HL-60 (cell line): Measurements from ENCODE around the gene WDR7.

ENCODE experiments used
- DNase-seq, 2 experiments: peaks; one replicate each; pipeline ENCODE4 v3.0.0-alpha.2; 2010 to 2020; ENCODE audit warnings: low read depth in 1 of 2, low spot score in 1 of 2
- H3K27ac ChIP-seq: fragments of 250-450 bp; sonication (Bioruptor Pico); replicated peaks from 2 replicates; pipeline ENCODE4 v1.5.1; 2020; ENCODE audit warnings: mild to moderate bottlenecking, moderate library complexity
- H3K27me3 ChIP-seq: fragments of 250-450 bp; sonication (Bioruptor Pico); 2 replicates; pipeline ENCODE4 v1.5.1; 2021; ENCODE audit warnings: mild to moderate bottlenecking, moderate library complexity; ENCODE audit not compliant: insufficient read depth, poor library complexity, severe bottlenecking
- H3K4me3 ChIP-seq: replicated peaks from 2 replicates; pipeline ENCODE4 v1.5.1; 2011; ENCODE audit warnings: mild to moderate bottlenecking, control low read depth, low read length; ENCODE audit not compliant: insufficient read depth
- GABPA ChIP-seq: IDR thresholded peaks from 2 replicates; pipeline ENCODE4 v1.6.1; 2012; ENCODE audit warnings: low read depth
- POLR2AphosphoS5 ChIP-seq: IDR thresholded peaks from 2 replicates; pipeline ENCODE4 v1.6.1; 2012; ENCODE audit warnings: low read depth
- SPI1 ChIP-seq: IDR thresholded peaks from 2 replicates; pipeline ENCODE4 v1.6.1; 2012; ENCODE audit warnings: low read depth, mild to moderate bottlenecking, borderline replicate concordance
- TF ChIP-seq, protein P1 (sequence below): IDR thresholded peaks from one replicate; pipeline ENCODE4 v1.5.1; 2011; ENCODE audit warnings: low read length, control low read depth, inconsistent platforms; ENCODE audit not compliant: insufficient read depth
- TF ChIP-seq, protein P2 (sequence below): IDR thresholded peaks from 2 replicates; pipeline ENCODE4 v1.6.1; 2012; ENCODE audit warnings: low read depth; ENCODE audit not compliant: insufficient replicate concordance

Gene WDR7

DNA sequence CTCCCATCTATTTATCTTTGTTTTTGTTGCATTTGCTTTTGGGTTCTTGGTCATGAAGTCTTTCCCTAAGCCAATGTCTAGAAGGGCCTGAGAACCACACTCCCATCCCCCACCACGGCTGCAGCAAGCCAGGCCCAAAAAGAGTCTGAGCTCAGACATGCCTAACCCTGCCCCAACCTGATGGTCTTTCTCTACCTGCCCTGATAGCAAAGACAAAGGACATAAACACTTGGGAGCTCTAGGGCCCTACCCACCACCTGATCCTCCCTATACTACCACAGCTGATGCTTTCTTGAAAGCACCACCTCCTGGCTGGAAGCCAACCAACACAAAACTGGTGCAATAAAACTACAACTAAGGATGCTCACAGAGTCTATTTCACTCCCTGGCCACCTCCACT is 233.4 kb downstream of the WDR7 start:
- DNase-seq: no peak
- no peak overlapping the region for H3K4me3 ChIP-seq
- H3K27me3 ChIP-seq: no peaks in the 10 kb centered on the region
- H3K27ac ChIP-seq: no peak overlapping the region
- TF ChIP-seq, protein P1, sequence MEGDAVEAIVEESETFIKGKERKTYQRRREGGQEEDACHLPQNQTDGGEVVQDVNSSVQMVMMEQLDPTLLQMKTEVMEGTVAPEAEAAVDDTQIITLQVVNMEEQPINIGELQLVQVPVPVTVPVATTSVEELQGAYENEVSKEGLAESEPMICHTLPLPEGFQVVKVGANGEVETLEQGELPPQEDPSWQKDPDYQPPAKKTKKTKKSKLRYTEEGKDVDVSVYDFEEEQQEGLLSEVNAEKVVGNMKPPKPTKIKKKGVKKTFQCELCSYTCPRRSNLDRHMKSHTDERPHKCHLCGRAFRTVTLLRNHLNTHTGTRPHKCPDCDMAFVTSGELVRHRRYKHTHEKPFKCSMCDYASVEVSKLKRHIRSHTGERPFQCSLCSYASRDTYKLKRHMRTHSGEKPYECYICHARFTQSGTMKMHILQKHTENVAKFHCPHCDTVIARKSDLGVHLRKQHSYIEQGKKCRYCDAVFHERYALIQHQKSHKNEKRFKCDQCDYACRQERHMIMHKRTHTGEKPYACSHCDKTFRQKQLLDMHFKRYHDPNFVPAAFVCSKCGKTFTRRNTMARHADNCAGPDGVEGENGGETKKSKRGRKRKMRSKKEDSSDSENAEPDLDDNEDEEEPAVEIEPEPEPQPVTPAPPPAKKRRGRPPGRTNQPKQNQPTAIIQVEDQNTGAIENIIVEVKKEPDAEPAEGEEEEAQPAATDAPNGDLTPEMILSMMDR: no peak
- TF ChIP-seq POLR2AphosphoS5 (no peak), GABPA (no peak), SPI1 (no peak)
- TF ChIP-seq, protein P2, sequence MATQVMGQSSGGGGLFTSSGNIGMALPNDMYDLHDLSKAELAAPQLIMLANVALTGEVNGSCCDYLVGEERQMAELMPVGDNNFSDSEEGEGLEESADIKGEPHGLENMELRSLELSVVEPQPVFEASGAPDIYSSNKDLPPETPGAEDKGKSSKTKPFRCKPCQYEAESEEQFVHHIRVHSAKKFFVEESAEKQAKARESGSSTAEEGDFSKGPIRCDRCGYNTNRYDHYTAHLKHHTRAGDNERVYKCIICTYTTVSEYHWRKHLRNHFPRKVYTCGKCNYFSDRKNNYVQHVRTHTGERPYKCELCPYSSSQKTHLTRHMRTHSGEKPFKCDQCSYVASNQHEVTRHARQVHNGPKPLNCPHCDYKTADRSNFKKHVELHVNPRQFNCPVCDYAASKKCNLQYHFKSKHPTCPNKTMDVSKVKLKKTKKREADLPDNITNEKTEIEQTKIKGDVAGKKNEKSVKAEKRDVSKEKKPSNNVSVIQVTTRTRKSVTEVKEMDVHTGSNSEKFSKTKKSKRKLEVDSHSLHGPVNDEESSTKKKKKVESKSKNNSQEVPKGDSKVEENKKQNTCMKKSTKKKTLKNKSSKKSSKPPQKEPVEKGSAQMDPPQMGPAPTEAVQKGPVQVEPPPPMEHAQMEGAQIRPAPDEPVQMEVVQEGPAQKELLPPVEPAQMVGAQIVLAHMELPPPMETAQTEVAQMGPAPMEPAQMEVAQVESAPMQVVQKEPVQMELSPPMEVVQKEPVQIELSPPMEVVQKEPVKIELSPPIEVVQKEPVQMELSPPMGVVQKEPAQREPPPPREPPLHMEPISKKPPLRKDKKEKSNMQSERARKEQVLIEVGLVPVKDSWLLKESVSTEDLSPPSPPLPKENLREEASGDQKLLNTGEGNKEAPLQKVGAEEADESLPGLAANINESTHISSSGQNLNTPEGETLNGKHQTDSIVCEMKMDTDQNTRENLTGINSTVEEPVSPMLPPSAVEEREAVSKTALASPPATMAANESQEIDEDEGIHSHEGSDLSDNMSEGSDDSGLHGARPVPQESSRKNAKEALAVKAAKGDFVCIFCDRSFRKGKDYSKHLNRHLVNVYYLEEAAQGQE: no peak

DNA sequence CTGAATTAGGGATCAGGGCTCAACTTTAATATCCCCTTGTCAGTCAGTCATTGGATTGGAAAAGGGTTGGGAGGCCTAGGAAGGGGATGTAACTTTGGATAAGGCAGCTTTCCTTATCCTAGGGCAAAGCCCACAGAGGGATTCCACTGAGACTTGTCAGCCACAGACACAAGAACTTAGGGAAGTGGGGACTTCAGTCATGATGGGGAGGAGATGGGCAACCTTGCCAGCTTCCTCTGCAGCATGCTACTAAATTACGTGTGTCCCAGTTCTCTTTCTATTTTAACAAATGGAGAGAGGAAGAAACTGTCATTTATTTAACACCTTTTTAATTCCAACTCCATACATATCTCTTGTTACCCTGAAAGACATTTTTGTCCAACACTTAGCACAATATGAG is 237.8 kb downstream of the WDR7 start:
- H3K4me3 ChIP-seq: no peak overlapping the region
- no peaks in the 10 kb centered on the region for H3K27me3 ChIP-seq
- DNase-seq: no peak
- TF ChIP-seq, protein P2: no peak
- TF ChIP-seq, protein P1: no peak
- no peak for TF ChIP-seq POLR2AphosphoS5
- TF ChIP-seq GABPA: no peak
- TF ChIP-seq SPI1: no peak
- H3K27ac ChIP-seq: no peak overlapping the region

DNA sequence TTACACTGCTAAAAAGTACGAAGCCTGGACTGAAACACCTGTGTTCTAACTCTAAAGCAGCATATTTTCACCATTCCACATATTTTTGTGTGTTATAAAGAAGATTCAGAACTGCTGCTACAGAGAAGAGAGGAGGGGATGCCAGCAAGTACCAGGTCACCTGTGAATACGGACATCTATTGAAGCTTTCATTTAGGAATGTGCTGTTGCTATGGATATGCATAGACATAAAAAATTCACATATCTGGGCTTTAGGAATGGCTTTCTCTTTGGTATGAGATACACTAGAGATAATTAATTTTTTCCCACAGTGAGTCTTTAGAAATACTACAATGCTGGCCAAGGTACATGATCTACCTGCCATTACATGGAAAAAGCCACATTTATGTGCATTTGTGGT is 238.5 kb downstream of the WDR7 start:
- DNase-seq: no peak
- H3K27ac ChIP-seq: no peak overlapping the region
- TF ChIP-seq, protein P2: no peak
- TF ChIP-seq POLR2AphosphoS5: no peak
- no peak for TF ChIP-seq GABPA
- TF ChIP-seq SPI1: no peak
- TF ChIP-seq, protein P1: no peak
- H3K4me3 ChIP-seq: no peak overlapping the region
- H3K27me3 ChIP-seq: no peaks in the 10 kb centered on the region
